Activated CD8-positive, alpha-beta memory T cell treated with anti-CD3 and anti-CD28 coated beads, Interleukin-2, amount 50 U/mL, for 4 hours (primary cell): Measurements from ENCODE around the gene VSIG10.
"Not testable (repeated sequence)": the region's sequence is repeated elsewhere in the genome, so short reads cannot be mapped to it uniquely, and the experiment has no call there.

Source experiments
- DNase-seq: peaks from one replicate; pipeline ENCODE4 v3.0.0-alpha.2; 2020

VSIG10 gene

DNA sequence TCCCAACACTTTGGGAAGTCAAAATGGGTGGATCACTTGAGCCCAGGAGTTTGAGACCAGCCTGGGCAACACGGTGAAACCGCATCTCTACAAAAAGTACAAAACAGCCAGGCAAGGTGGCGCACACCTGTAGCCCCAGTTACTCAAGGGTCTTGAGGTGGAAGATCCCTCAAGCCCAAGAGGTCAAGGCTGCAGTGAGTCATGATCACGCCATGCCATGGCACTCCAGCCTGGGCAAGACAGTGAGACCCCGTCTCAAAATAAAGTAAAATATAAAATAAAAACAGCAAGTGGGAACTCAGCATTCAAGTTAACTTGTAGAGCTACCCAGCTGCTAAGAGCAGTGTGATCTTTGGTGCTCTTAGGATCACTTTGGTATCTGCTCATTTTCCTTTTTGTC lies 74.6 kb downstream of the VSIG10 start:
- no peak for DNase-seq

DNA sequence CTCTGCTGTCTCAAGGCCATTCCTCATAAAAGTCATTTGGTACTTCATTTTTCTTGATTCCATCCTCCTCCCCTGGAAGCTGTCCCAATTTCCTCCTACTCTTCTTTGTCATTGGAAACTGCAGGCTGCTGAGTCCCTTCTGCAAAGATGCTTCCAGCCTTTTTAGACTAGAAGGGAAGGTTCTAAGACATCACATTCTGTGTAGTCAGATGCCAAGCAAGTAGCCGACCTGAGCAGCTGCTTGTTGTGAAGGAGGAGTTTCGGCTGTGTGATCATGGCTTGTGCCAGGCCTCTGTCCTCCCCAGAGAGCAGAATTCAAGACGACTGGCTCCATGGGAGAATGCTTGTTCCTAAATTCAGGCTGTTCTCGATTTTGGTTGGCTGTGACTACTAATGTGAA lies 78.6 kb downstream of the VSIG10 start:
- no peak for DNase-seq

DNA sequence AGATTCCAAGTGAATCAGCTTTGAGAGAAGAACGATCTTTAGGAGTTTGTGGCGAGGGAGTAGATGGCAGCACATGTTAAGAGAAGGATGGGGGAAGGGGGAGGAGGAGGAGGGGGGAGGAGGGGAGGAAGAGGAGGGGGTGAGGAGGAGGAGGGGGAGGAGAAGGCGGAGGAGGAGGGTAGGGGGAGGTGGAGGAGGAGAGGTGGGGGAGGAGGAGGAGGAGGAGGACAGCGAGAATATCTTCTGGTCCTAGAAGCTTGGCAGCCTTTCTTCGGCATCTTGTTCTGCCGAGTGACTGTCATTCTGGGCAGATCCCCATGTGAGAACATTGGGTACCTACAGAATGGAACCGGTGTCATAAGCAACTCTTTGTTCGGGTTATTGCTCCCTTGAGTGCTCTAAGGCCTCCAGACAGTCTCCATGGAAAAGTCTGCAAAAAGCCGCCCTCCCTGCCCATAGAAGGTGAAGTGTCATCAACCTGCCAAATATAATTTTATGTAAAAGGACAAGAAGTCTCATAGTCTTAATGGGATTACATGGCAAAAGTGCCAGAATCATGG lies 80.4 kb downstream of the VSIG10 start:
- DNase-seq = no peak

DNA sequence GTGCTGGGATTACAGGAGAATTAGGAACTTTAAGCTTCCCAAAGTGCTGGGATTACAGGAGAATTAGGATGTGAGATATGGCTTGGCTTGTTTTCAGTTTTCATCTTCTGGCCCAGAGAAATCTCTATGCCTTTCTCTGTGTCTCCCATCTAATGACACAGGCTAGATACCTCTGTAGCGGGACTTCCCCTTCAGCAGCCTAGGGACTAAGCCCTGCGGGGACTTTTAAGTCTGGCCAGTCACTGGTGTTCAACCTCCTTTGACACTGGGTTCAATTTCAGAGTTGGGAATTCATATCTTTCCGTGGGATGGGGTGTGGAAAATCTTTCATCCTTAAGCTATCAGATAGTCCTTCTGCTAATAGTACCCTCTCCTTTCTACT lies 81.1 kb downstream of the VSIG10 start:
- no peak for DNase-seq

DNA sequence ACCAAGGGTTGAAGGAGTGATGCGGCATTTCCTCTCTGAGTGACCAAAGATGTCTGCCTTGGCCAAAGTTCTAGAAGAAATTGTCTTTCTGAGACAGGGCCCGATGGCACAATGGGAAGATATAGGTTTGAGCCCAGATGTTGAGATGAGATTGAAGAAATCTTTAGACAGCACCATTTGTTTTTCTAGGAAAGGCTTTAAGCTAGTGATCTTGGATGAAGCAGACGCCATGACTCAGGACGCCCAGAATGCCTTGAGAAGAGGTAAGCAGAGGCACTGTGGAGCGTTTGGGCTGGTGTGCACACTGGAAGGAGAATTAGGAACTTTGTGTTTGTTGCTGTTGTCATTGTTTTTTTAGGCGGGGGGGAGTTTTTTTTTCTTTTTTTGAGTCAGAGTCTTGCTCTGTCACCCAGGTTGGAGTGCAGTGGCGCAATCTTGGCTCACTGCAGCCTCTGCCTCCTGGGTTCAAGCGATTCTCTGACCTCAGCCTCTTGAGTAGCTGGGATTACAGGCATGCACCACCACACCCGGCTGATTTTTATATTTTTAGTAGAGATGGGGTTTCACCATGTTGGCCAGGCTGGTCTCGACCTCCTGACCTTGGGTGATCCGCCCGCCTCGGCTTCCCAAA lies 81.6 kb downstream of the VSIG10 start:
- not testable (repeated sequence) for DNase-seq

DNA sequence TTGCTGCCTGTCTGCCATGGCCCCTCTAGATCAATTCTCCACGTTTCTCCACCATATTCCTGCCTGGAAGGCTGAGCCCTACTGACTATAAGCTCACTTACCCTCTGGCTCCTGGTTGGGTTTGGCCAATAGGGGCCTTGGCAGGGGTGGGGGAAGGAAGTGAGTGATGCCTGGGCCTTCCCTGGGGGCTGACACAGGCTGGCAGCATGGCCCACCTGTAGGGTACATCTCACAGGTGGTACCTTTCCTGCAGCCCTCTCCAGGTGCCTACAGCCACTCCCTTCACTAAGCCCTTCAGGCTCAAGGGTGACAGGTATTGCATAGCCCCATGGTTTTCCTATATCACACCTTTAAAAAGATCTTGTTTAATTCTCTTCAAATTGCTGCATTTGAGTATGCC lies 83.8 kb downstream of the VSIG10 start:
- no peak for DNase-seq

DNA sequence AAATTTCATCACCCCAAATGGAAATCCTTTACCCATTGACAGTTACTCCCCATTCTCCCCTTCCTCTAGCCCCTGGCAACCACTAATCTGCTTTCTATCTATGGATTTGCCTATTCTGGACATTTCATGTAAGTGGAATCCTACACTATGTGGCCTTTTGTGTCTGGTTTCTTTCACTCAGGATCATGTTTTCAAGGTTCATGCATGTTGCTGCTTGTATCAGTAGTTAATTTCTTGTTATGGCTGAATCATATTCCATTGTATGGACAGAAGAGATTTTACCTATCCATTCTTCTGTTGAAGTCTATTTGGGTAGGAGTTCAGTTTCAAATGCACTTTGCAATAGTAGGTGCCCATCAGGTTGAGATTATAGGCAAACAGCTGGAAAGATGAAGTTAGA lies 85.9 kb downstream of the VSIG10 start:
- no peak for DNase-seq

DNA sequence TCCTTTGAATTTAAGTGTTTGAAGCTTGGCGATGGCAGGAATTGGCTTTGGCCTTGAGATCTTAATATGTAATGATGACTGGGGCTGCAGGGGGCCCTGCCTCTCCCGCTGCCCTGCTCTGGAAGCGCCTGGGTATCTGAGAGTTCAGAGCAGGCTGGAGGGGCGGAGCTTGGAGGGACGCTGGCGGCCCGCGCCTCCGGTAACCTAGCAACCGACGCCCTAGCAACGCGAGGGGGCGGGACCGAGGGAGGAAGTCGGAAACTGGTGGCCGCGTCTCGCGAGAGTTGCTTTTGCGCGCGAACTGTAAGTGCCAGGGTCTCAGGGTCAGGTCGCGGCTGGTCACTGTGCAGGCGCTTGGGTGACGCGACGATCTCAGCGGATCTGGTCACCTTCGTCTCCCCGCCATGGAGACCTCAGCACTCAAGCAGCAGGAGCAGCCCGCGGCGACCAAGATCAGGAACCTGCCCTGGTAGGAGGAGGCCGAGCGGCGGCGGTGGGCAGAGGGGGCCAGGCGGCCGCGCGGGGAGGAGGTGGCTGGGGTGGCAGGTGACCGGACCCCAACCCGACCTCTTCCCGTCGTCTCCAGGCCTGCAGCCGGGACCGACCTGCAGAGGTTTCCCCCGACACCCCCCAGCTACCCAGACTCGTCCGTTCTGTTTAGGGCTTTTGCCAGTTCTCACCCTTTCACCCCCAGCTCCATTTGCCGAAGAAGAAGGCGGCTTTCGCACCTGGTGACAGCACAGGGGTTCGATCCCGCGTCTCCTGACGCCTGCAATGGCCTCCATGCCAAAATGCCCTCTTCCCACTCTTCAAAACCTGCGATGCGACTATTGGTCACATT lies 87.2 kb downstream of the VSIG10 start, which contains the start of gene RFC5:
Gene RFC5 (plus strand): TSS at position 280 of the 841 bp plus-strand sequence. CDS start 125 bp downstream, at position 405.
- DNase-seq = peak; percentile 99

DNA sequence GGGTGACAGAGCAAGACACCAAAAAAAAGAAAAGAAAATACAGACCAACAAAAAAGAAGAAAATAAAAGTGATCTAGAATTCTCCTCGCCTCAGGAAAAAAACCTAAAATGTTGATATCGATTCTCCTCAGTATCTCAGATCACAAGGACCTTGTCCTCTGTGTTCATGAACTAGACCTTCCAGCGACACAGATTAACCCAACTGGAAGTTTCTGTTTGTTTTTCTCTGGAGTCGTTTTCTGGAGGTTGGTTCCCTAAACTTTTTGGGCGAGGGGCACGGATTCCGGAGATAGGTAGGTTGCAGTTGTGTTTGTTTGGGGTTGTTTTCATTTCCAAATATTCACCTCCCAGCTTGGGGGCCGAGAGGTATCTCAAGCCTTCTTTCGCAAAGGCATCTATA lies 87.9 kb downstream of the VSIG10 start:
- DNase-seq = no peak

DNA sequence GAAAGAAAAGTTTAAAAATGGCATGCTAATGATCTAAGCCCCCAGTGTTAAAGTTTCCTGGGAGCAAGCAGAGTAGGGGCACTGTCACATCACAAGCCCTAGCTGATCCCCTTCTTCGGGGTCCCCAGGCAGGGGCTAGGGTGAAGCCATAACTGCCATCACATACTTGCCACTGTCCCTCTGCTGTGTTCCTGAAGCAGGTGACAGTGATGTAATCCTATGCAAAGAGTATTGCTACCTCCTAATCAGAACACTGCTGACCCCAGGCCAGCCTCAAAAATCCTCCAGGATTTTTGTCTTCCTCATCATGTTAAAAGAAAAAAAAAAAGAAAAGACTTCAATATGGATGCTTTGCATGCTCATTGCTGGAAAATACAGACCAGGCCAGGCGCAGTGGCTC lies 88.5 kb downstream of the VSIG10 start:
- DNase-seq = no peak
